Stimulated activated CD4-positive, alpha-beta T cell treated with anti-CD3 and anti-CD28 coated beads, Interleukin-12 subunit alpha, Interleukin-12 subunit beta, amount 100 ng/mL, for 24 hours (primary cell): Measurements from ENCODE around the gene SMIM14.
"Not testable (repeated sequence)": the region's sequence is repeated elsewhere in the genome, so short reads cannot be mapped to it uniquely, and the experiment has no call there.

Experiments used
- DNase-seq, 2 experiments: peaks; one replicate each; pipeline ENCODE4 v3.0.0-alpha.2; 2020; ENCODE audit warnings: low read depth in 2 of 2

The SMIM14 gene

GRCh38 chr4:39642885-39643552 is 4.4 kb upstream of the SMIM14 start:
- no peak for DNase-seq

DNA sequence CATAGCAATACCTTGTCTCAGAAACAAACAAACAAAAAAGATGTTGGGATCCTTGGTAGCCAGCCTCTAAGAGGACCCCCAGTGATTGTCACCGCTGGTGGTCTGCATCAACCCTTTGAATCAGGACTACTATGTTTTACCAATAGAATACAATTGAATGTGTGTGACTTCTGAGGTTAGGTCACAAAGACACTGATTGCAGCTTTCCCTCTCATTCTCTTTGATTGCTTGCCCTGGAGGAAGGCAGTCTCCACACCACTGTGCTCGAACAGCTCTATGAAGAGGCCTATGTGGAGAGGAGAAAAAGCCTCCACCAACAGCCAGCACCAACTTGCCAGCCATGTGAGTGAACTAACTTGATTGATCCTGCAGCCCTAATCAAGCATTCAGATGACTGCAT is 2.8 kb upstream of the SMIM14 start:
- DNase-seq, result no peak

GRCh38 chr4:39637586-39638353 is 895 bp downstream of the SMIM14 start:
- DNase-seq, result peak in 1 of 2 experiments; percentile 6

DNA sequence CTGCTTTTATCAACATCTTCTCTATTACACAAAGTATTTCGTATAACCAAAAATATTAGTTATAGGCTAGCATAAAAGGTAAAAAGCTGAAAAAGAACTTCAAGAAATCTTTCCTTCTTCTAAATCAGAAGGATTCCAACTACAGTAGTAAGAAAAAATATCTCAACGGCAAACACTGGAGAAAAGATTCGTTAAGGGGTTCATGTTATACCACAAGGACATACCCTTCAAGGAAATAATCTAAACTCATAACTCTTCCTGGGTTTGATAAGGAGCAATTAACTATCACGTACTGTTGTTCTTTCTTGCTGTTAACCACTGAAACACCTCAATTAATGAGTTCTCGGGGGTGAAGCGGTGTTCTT is 1.5 kb downstream of the SMIM14 start:
- no peak for DNase-seq

DNA sequence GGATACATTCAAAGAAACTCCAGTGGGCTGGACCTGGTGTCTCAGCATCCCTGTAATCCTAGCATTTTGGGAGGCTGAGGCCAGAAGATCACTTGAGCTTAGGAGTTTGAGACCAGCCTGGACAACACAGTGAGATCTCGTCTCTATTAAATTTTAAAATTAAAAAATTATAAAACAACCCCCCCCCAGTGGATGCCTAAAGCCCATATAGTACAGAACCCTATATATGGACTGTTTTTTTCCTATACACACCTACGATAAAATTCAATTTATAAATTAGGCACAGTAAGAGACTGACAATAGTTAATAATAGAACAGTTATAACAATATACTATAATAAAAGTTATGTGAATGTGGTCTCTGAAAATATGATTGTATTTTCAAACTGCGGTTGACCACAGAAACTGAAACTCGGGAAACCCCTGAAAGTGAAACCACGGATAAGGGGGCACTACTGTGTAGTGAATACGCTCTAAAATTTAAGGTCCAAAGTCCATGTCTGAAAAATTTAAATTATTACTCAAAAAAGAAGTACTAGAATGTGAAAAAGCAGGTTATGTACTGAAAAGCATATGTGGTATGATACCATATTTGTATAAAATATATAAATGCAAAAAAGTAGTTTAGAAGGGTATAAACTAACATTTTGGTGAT is 2.0 kb downstream of the SMIM14 start:
- DNase-seq, result no peak

- no peak for DNase-seq
These were observed 3.6 kb downstream of the SMIM14 start for GRCh38 chr4:39635023-39635422.

DNA sequence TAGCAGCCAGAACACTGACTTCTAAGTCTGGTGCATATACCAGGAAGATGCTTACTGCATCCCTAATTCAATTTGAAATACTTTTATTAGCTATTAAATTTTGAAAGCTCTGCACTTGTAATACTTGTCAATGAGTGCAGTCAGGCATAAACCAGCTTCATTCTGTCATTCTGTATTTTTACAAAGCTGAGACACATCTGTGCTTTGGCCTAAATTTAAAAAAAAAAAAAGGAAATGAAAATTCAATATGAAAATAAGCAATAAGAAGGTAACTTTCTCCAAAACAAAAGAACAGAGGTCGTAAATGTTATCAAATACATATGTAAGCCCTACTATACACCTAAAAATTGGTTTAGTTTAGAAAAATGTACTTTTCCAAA is 7.0 kb downstream of the SMIM14 start:
- DNase-seq, result no peak

DNA sequence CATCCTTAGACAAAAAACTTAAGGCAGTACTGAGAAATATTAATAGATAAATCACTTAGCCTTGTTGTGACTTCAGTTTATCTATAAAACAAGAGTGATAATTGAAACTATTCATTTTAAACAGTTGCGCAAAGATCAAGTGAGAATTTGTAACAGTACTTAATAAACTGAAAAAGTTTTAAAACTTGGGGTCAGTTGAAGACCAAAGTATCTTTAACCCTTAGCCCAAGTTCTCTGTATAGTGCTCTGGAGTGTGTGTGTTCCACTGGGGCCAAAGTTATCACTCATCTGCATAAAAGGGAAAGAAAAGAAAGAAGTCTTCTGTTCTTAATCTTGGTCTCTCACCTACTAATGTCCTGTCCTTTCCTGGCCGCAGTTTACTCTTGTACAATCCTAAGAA is 11.3 kb downstream of the SMIM14 start:
- DNase-seq, result no peak

GRCh38 chr4:39626913-39627312 is 11.8 kb downstream of the SMIM14 start:
- no peak for DNase-seq

GRCh38 chr4:39626261-39626660 is 12.4 kb downstream of the SMIM14 start:
- DNase-seq, result no peak

DNA sequence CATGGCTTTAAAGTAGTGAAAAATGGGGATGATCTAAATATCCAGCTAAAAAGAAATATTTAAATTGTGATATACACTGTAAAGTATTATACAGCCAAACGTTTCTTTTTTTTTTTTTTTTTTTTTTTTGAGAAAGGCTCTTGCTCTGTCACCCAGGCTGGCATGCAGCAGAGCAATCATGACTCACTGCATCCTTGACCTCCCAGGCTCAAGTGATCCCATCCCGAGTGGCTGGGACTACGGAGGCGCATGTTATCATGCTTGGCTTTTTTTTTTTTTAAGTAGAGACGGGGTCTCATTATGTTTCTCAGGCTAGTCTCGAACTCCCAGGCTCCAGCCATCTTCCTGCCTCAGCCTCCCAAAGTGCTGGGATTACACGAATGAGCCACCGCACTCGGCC is 17.1 kb downstream of the SMIM14 start:
- no peak for DNase-seq

GRCh38 chr4:39620551-39621313 is 17.9 kb downstream of the SMIM14 start:
- DNase-seq, result no peak

GRCh38 chr4:39617534-39617933 is 21.1 kb downstream of the SMIM14 start:
- DNase-seq, result no peak

- no peak for DNase-seq
These were observed 22.0 kb downstream of the SMIM14 start for GRCh38 chr4:39616651-39617050.

GRCh38 chr4:39616112-39616511 is 22.6 kb downstream of the SMIM14 start:
- DNase-seq, result not testable (repeated sequence)

DNA sequence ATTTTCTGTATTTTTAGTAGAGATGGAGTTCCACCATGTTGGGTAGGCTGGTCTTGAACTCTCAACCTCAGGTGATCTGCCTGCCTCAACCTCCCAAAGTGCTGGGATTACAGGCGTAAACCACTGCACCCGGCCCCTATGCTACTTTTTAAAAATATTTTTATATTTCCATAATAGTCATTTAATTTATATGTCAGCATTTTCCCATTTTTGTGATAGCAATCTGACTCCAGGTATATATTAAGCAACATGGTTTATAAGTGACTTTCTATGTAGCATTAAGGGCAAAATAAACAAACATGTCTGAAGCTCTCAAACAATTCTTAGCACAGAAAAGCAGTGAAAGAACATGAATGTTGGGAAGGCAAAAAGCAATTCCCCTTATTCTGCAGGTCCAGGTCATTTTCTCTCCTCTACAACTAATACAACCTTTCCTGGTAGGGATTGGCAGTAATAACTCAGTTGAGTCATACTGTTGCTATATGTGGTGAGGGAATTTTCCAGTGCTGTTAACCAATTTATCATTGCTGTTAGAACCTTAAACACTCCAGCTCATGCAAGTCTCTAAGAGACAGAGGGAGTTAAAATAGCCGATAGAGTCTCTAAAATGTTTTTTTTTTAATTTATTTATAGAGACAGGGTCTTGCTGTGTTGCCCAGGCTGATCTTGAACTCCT is 24.0 kb downstream of the SMIM14 start:
- no peak for DNase-seq

GRCh38 chr4:39613093-39613656 is 25.5 kb downstream of the SMIM14 start:
- DNase-seq, result no peak

DNA sequence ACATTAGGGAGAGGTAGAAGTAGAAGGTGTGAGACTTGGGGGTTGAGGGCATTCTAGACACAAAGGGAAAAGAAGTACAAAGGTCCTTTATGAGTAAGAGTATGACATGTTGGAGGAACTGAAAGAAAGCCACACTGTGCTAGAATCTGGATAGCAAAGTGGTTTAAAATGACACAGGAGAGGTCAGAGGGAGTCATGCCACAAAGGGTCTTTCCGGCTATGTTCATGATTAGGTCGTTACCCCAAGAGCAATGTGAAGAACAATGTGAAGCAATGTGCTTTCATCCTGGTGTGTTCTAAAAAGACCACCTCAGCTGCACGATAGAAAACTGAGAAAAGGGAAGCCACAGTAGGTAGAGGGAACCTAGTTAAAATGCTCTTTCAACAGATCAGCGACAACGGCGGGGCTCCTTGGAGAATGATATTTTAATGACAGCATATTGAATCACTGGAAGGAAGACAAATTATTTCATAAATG is 29.2 kb downstream of the SMIM14 start:
- DNase-seq, result no peak

DNA sequence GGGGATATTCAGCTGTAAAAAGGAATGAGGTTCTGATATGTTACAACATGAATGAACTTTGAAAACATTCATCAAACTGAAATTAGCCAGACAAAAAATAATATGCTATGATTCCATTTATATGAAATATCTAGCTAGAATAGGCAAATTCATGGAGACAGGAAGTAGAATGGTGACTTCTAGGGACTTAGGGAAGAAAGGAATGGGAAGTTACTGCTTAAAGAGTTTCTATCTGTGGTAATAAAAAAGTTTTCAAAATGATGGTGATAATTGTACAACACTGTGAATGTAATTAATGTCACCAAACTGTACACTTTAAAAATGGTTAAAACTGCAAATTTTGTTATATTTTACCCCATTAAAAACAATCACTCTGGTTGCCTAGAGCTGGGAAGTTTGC is 30.2 kb downstream of the SMIM14 start:
- DNase-seq, result no peak

GRCh38 chr4:39606747-39607146 is 31.9 kb downstream of the SMIM14 start:
- DNase-seq, result no peak

GRCh38 chr4:39597695-39598381 is 40.8 kb downstream of the SMIM14 start:
- no peak for DNase-seq
